Measurements from ENCODE around the gene CXCL16.

The CXCL16 gene

GRCh38 chr17:4709794-4710692 lies 29.7 kb downstream of the CXCL16 start, which contains the start of gene ARRB2:
ARRB2 (plus strand) TSS chr17:4710632; CDS start chr17:4710722, 90 bp downstream.
- TF ChIP-seq PATZ1 (CRISPR knock-in tag; IDR thresholded peaks at IDR 0.05; ENCODE audit: borderline replicate concordance) (0 out of 2 replicates have a peak, but pooled peaks have one; percentile 49), PPARA (CRISPR knock-in tag; IDR thresholded peaks at IDR 0.05; ENCODE audit: borderline replicate concordance) (no peak)
- ATAC-seq, result peak; percentile 89

GRCh38 chr17:4708436-4708835 lies 31.3 kb downstream of the CXCL16 start:
- no peak for ATAC-seq
- TF ChIP-seq, protein P1, sequence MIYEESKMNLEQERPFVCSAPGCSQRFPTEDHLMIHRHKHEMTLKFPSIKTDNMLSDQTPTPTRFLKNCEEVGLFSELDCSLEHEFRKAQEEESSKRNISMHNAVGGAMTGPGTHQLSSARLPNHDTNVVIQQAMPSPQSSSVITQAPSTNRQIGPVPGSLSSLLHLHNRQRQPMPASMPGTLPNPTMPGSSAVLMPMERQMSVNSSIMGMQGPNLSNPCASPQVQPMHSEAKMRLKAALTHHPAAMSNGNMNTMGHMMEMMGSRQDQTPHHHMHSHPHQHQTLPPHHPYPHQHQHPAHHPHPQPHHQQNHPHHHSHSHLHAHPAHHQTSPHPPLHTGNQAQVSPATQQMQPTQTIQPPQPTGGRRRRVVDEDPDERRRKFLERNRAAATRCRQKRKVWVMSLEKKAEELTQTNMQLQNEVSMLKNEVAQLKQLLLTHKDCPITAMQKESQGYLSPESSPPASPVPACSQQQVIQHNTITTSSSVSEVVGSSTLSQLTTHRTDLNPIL (CRISPR knock-in tag; IDR thresholded peaks at IDR 0.05; ENCODE audit: low read depth), result no peak
- no peak for TF ChIP-seq ZC3H10 (CRISPR knock-in tag; IDR thresholded peaks at IDR 0.05)
- TF ChIP-seq ZNF8 (CRISPR knock-in tag; IDR thresholded peaks at IDR 0.05), result no peak
- TF ChIP-seq TSHZ2 (CRISPR knock-in tag; IDR thresholded peaks at IDR 0.05), result no peak
- TF ChIP-seq PATZ1 (CRISPR knock-in tag; IDR thresholded peaks at IDR 0.05; ENCODE audit: borderline replicate concordance), result no peak
- TF ChIP-seq TCF4 (CRISPR knock-in tag; IDR thresholded peaks at IDR 0.05; ENCODE audit: borderline replicate concordance), result no peak
- TF ChIP-seq RARB (CRISPR knock-in tag; IDR thresholded peaks at IDR 0.05), result no peak
- no peak for TF ChIP-seq POU6F1 (CRISPR knock-in tag; IDR thresholded peaks at IDR 0.05; ENCODE audit: borderline replicate concordance, low read depth)
- TF ChIP-seq GLIS3 (CRISPR knock-in tag; IDR thresholded peaks at IDR 0.05), result no peak
- TF ChIP-seq BACH2 (CRISPR knock-in tag; IDR thresholded peaks at IDR 0.05; ENCODE audit: borderline replicate concordance), result no peak
- TF ChIP-seq PPARA (CRISPR knock-in tag; IDR thresholded peaks at IDR 0.05; ENCODE audit: borderline replicate concordance), result no peak
- no peak for TF ChIP-seq CSDC2 (CRISPR knock-in tag; IDR thresholded peaks at IDR 0.05)
- no peak for TF ChIP-seq SNAI2 (CRISPR knock-in tag; IDR thresholded peaks at IDR 0.05)
- no peak for TF ChIP-seq ZNF70 (CRISPR knock-in tag; IDR thresholded peaks at IDR 0.05)
- TF ChIP-seq ISL1 (CRISPR knock-in tag; IDR thresholded peaks at IDR 0.05), result no peak

- ATAC-seq, result no peak
- TF ChIP-seq ZC3H10 (CRISPR knock-in tag; IDR thresholded peaks at IDR 0.05), result no peak
- no peak for TF ChIP-seq PATZ1 (CRISPR knock-in tag; IDR thresholded peaks at IDR 0.05; ENCODE audit: borderline replicate concordance)
- no peak for TF ChIP-seq ISL1 (CRISPR knock-in tag; IDR thresholded peaks at IDR 0.05)
- no peak for TF ChIP-seq RARB (CRISPR knock-in tag; IDR thresholded peaks at IDR 0.05)
- TF ChIP-seq POU6F1 (CRISPR knock-in tag; IDR thresholded peaks at IDR 0.05; ENCODE audit: borderline replicate concordance, low read depth), result no peak
- TF ChIP-seq, protein P1 (CRISPR knock-in tag; IDR thresholded peaks at IDR 0.05; ENCODE audit: low read depth), result no peak
These were observed 33.6 kb downstream of the CXCL16 start for GRCh38 chr17:4706121-4706520.

All from SK-N-SH treated with all-trans-retinoic acid at 6 μM for 48 hours (cell line).